HL-60 (cell line): Measurements from ENCODE around the gene TERT.

Experiments
- GABPA ChIP-seq: IDR thresholded peaks from 2 replicates; pipeline ENCODE4 v1.6.1; 2012; ENCODE audit warnings: low read depth
- POLR2AphosphoS5 ChIP-seq: IDR thresholded peaks from 2 replicates; pipeline ENCODE4 v1.6.1; 2012; ENCODE audit warnings: low read depth
- TF ChIP-seq, protein P1 (sequence below): IDR thresholded peaks from one replicate; pipeline ENCODE4 v1.5.1; 2011; ENCODE audit warnings: low read length, control low read depth, inconsistent platforms; ENCODE audit not compliant: insufficient read depth

DNA sequence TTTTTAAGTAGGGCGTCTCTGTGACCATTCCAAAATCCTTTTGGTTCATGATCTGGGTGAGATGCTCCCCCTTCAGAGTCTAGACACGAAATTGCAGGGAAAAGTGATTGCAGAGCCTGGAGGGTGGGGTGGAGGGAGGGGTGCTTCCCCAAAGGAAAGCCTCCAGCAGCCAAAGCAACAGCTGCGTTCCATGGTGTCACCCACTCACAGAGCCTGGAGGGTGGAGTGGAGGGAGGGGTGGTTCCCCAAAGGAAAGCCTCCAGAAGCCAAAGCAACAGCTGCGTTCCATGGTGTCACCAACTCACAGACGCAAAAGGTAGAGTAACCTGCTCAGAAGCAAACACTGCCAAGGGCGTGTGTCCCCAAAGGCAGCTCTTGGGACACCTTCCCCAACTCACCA, 47.1 kb downstream of the TERT start:
- TF ChIP-seq GABPA: no peak
- TF ChIP-seq, protein P1, sequence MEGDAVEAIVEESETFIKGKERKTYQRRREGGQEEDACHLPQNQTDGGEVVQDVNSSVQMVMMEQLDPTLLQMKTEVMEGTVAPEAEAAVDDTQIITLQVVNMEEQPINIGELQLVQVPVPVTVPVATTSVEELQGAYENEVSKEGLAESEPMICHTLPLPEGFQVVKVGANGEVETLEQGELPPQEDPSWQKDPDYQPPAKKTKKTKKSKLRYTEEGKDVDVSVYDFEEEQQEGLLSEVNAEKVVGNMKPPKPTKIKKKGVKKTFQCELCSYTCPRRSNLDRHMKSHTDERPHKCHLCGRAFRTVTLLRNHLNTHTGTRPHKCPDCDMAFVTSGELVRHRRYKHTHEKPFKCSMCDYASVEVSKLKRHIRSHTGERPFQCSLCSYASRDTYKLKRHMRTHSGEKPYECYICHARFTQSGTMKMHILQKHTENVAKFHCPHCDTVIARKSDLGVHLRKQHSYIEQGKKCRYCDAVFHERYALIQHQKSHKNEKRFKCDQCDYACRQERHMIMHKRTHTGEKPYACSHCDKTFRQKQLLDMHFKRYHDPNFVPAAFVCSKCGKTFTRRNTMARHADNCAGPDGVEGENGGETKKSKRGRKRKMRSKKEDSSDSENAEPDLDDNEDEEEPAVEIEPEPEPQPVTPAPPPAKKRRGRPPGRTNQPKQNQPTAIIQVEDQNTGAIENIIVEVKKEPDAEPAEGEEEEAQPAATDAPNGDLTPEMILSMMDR: no peak
- no peak for TF ChIP-seq POLR2AphosphoS5
